Prostate gland (tissue), 2 donors: ENCODE data around the gene ZNF526. TPM values are rescaled to one million over a fixed set of nuclear protein-coding genes. Genes with fewer than 3 reads are reported as not detected.

Source experiments
- DNase-seq: peaks from one replicate; pipeline ENCODE4 v3.0.0-alpha.2; 2019; ENCODE audit warnings: low spot score
- H3K27ac ChIP-seq, 2 donors: fragments of 200-600 bp; sonication (generic); 2 replicates each; pipeline ENCODE4 v1.5.1; 2017 to 2019
- H3K27me3 ChIP-seq: fragments of 200-600 bp; sonication (generic); replicated peaks from 2 replicates; pipeline ENCODE4 v1.5.1; 2019; ENCODE audit not compliant: insufficient read depth
- H3K36me3 ChIP-seq, 2 donors: fragments of 200-600 bp; sonication (generic); 1 replicate in 1 of 2; 2 replicates in 1 of 2; pipeline versions ENCODE4 v1.5.1 to v1.8.1; 2017 to 2019
- H3K4me1 ChIP-seq: fragments of 200-600 bp; sonication (generic); replicated peaks from 2 replicates; pipeline ENCODE4 v1.5.1; 2019
- H3K4me3 ChIP-seq, 2 donors: fragments of 200-600 bp; sonication (generic); 2 replicates each; pipeline ENCODE4 v1.5.1; 2017 to 2019
- H3K9me3 ChIP-seq: fragments of 200-600 bp; sonication (generic); 2 replicates; pipeline ENCODE4 v1.5.1; 2017
- POLR2A ChIP-seq: fragments of 450-650 bp; IDR thresholded peaks from one replicate; pipeline ENCODE4 v1.6.1; 2016; ENCODE audit warnings: antibody characterized with exemption, mild to moderate bottlenecking
- POLR2AphosphoS5 ChIP-seq: sonication (generic); formaldehyde crosslinking; IDR thresholded peaks from one replicate; pipeline ENCODE4 v1.6.1; 2017; ENCODE audit warnings: antibody characterized with exemption
- WGBS: methylation state at CpG from one replicate; pipeline ENCODE4 v1.1.5; 2018; 5-methylcytosine and 5-hydroxymethylcytosine counted together
- intact Hi-C: fragments of 100-400 bp; cut with DNase I; formaldehyde crosslinking; loops from one replicate; pipeline ENCODE4 v1.14.2; 2022
- total RNA-seq, 2 donors: library from RNA; depleted of rRNA; stranded (reverse); fragments of >200 nt; gene quantifications; one replicate each; pipeline ENCODE4 v1.1.0, GENCODE V29; 2016
- TF ChIP-seq, protein P1 (sequence below), 4 experiments: fragments of 200-600 bp in 2 of 4; fragments of 450-650 bp in 2 of 4; sonication (generic) in 2 of 4; IDR thresholded peaks; 1 replicate in 3 of 4; 2 replicates in 1 of 4; pipeline ENCODE4 v1.5.1; 2016 to 2019; ENCODE audit warnings: antibody characterized with exemption in 4 of 4, mild to moderate bottlenecking in 2 of 4, moderate library complexity in 2 of 4

ZNF526 gene
- total RNA-seq, 2 donors from 2014 or later: 8.2 to 14.1 TPM

DNA sequence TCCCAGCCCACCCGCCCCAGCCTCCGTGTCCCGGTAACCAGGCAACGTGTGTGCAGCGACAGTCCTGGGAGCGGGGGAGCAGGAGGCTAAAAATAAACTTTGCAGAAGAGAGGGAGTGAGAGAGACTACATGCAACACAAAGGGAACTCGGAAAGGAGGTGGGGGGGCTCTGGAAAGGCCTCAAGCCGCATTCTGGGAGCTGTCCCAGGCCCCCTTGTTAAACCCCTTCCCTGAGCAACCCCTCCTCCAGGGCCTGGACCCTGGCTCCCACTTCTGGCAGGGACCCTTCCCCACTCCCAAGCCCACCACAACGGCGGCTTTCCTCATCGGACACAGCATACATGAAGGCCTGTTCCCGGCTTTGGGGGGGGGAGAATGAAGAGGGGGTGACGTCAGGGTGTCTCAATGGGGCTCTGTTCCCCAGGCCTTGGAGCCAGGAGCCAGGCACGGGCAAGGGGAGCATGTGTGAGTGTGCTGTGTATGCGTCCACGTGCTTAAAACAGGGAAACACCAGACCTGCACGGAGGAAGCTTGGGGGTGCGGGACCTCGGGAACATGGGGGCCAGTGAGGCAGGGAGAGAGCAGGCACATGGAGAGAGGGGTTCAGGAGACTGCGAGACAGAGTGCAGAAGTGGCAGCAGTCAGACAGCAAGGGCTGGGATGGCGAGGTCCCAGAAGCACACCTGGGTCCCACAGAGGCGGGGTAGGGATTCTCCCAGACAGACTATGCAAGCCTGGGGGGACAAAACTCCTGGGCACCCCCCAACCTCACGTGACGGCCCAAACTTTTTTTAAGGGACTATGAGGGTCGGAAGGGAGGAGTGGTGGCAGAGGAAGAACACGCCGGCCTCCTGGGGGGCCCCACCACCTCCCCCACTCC lies 32.5 kb downstream of the ZNF526 start:
- Histone ChIP-seq H3K36me3 (no peaks in the 10 kb centered on the region), H3K4me1 (peaks cover 14% of the 10 kb centered on the region), H3K27ac (peak overlapping the region; percentile 98), H3K9me3 (no peaks in the 10 kb centered on the region), H3K4me3 (peak overlapping the region; percentile 98), H3K27me3 (no peaks in the 10 kb centered on the region)
- no peak for TF ChIP-seq POLR2A
- TF ChIP-seq POLR2AphosphoS5: no peak
- TF ChIP-seq, protein P1, sequence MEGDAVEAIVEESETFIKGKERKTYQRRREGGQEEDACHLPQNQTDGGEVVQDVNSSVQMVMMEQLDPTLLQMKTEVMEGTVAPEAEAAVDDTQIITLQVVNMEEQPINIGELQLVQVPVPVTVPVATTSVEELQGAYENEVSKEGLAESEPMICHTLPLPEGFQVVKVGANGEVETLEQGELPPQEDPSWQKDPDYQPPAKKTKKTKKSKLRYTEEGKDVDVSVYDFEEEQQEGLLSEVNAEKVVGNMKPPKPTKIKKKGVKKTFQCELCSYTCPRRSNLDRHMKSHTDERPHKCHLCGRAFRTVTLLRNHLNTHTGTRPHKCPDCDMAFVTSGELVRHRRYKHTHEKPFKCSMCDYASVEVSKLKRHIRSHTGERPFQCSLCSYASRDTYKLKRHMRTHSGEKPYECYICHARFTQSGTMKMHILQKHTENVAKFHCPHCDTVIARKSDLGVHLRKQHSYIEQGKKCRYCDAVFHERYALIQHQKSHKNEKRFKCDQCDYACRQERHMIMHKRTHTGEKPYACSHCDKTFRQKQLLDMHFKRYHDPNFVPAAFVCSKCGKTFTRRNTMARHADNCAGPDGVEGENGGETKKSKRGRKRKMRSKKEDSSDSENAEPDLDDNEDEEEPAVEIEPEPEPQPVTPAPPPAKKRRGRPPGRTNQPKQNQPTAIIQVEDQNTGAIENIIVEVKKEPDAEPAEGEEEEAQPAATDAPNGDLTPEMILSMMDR (IDR thresholded peaks at IDR 0.05): no peak
- WGBS: 1% methylated on average over 27 of the region's 27 CpGs
- DNase-seq: no peak
- intact Hi-C loops: no loop called here

DNA sequence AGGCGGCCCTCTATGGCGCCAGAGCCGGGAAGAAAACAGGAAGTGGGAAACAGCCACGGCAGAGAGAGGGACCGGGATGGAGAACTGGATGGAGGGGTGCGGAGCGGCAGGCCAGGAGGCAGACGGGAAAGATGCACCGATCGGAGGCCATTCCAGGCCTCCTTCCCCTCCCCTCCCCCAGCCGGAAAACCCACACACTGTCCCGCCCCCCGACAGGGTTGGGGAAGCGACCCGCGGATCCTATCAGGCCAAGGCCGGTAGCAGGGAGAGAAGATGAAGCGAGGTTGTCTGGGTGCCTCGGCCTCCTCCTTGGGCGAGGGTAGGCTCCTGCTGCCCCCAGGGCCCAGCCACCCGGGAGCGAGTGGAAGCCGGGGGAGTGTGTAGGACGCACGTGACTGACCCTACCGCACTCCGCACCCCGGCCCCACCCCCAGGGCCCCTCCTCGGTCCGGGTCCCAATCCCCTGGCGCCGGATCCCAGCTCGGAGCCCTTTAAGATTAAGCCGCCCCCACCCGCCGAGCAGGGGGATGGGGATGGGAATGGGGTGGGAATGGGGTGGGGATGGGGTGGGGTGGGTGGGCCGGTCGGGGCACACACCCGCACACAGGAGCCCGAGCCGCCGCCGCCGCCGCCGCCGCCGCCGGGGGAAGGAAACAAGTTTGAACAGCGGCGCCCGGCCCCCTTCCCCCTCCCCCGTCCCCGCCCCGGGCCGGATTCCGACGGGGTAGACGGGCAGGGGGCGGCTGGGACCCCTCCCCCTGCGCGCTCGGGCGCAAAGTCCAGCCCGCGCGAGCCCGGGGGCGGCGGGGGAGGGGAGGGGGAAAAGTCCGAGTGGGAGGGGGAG lies 33.4 kb downstream of the ZNF526 start:
- no peaks in the 10 kb centered on the region for H3K9me3 ChIP-seq
- H3K4me3 ChIP-seq: peak overlapping the region; percentile 98
- peaks cover 14% of the 10 kb centered on the region for H3K4me1 ChIP-seq
- H3K27ac ChIP-seq: peak overlapping the region; percentile 98
- no peaks in the 10 kb centered on the region for H3K27me3 ChIP-seq
- WGBS: 0% methylated on average over 30 of the region's 71 CpGs
- TF ChIP-seq POLR2A (peak; percentile 13), POLR2AphosphoS5 (peak; percentile 13)
- TF ChIP-seq, protein P1 (IDR thresholded peaks at IDR 0.05): no peak
- H3K36me3 ChIP-seq: no peaks in the 10 kb centered on the region
- intact Hi-C loops: loop anchor here (1.0 kb wide), 1 partner anchor 31 kb away; no protein-coding TSS in a partner anchor
- DNase-seq: no peak

DNA sequence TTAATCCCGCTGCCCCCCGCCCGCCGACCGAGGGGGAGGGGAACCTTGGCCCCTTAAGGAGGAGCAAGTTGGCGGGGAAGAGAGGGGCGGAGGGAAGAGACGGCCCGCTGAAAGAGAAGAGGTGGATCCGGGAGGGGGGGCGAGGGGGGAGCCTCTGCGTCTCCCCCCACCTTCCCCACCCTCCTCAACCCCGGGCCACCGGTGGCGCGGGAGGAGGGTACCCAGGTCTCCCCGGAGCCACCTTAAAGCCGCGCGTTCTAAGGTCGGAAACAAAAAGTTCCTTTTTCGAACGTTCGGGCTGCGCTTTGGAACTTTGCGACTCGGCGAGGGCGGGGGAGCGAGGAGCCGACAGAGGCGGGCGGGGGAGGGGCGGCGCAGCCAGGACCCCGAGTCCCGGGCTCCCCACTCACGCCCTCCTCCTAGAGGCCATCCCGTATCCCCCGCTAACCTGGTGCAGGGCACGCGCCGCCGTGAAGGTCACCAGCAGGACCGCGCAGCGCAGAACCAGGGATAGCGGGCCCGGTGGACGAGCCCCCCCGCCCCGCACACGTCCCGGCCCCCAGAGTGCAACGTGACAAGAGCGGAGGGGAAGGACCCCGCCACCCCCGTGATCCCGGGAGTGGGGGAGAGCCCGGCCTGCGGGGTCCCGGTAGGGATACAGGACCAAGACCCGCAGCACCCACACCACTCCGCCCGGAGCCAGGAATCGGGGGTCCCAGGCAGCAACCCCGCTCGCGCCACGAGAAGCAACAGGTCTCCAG lies 34.2 kb downstream of the ZNF526 start:
- Histone ChIP-seq H3K4me3 (peak overlapping the region; percentile 98), H3K4me1 (peaks cover 14% of the 10 kb centered on the region), H3K27ac (peak overlapping the region; percentile 98), H3K9me3 (no peaks in the 10 kb centered on the region), H3K36me3 (no peaks in the 10 kb centered on the region), H3K27me3 (no peaks in the 10 kb centered on the region)
- TF ChIP-seq, protein P1 (IDR thresholded peaks at IDR 0.05): peak in 1 of 4 experiments; percentile 9
- TF ChIP-seq POLR2AphosphoS5 (peak; percentile 54), POLR2A (no peak)
- peak; percentile 75 for DNase-seq
- 0% methylated on average over 33 of the region's 70 CpGs for WGBS
- intact Hi-C loops: loop anchor here (1.0 kb wide), 1 partner anchor 30 kb away; no protein-coding TSS in a partner anchor

DNA sequence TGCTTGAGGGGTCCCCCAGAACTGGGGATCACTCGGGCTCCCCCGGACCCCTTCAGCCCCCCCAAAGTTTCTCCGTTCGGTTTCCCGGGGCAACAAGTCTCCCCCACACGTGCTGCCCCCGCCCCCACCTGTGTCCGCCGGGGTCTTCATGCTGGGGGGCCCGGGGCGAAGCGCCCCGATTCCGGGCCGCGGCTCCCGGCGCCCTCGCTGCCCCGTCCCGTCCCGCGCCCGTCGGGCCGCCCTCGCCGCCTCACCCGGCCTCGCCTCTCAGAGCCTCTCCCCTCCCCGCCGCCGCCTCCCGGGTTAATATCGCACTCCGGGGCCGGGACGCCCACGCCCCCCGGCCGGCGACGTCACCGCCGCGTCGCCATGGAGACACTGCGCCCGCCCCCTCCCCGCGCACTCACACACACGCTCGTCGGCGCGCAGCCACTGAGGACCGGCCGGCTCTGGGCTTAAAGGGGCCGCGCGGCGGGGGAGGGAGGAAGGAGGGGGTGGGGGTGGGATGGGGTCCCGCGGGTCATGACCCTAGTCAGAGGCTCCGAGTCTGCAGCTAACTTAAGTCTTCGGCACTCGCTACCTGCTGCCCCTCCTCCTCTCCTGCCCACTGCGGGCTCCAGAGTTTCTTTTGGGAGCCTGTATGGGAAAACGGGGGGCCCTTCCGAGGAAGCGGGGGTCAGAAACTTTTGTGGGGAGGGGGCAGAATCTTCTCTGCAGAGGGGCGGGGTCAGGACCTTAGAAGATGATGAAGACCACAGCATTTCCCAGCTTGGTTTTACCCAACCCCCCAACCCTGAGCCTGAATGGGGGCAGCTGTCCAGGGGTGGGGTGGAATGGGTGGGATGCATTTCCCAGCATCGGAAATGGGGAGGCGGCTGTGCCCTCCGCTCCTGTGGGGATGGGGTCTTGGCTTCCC lies 35.0 kb downstream of the ZNF526 start, which contains the start of gene ERF:
Gene ERF (minus strand): TSS at position 279 of the 916 bp plus-strand sequence. CDS start 129 bp downstream, at position 150.
- DNase-seq: peak; percentile 91

More for the DNA sequence above, 35.0 kb downstream of the ZNF526 start, which contains the start of gene ERF:
- Histone ChIP-seq H3K27me3 (no peaks in the 10 kb centered on the region), H3K4me3 (peak within 1 kb of the TSS; percentile 98), H3K4me1 (peaks cover 14% of the 10 kb centered on the region), H3K9me3 (no peaks in the 10 kb centered on the region), H3K27ac (peak within 1 kb of the TSS; percentile 98), H3K36me3 (no peaks in the 10 kb centered on the region)
- intact Hi-C loops: loop anchor here (1.0 kb wide), 2 partner anchors 13 to 29 kb away; no protein-coding TSS in a partner anchor
- TF ChIP-seq POLR2AphosphoS5: peak; percentile 93
- TF ChIP-seq, protein P1 (IDR thresholded peaks at IDR 0.05): peak in 2 of 4 experiments; percentile 26 to 39
- TF ChIP-seq POLR2A: peak; percentile 100
- under 1% methylated on average over 56 of the region's 75 CpGs for WGBS
